A673 (cell line): ENCODE measurements around the gene DDX51. TPM values are rescaled to one million over a fixed set of nuclear protein-coding genes. Genes with fewer than 3 reads are reported as not detected.

ENCODE experiments used
- BruUV-seq: library from RNA; stranded (reverse); fragments of 400-500 nt; replicated peaks from 2 replicates; lab custom pipeline; 2021; lab: Mats Ljungman, UMichigan
- CTCF ChIA-PET: fragments of 300-600 bp; sonication (Branson Sonifier 250); formaldehyde crosslinking; loops from one replicate; lab custom pipeline; 2022; ENCODE audit warnings: antibody characterized with exemption; lab: Charles Lee
- POLR2A ChIA-PET: fragments of 300-600 bp; sonication (Branson Sonifier 250); formaldehyde crosslinking; loops from one replicate; lab custom pipeline; 2022; ENCODE audit warnings: antibody characterized with exemption; ENCODE audit not compliant: low non-redundant PET; lab: Charles Lee
- DNase-seq: peaks from one replicate; pipeline ENCODE4 v3.0.0-alpha.2; 2015; ENCODE audit warnings: low spot score
- H3K27ac ChIP-seq: fragments of 200-600 bp; sonication (generic); 2 replicates; pipeline ENCODE4 v1.5.1; 2016; ENCODE audit warnings: mixed run types, low read depth, mild to moderate bottlenecking, mixed read lengths, antibody characterized with exemption, low read length; ENCODE audit not compliant: poor library complexity, severe bottlenecking
- H3K27me3 ChIP-seq: fragments of 200-600 bp; sonication (generic); replicated peaks from 2 replicates; pipeline ENCODE4 v1.6.1; 2017; ENCODE audit warnings: mixed run types, low read depth, mild to moderate bottlenecking, mixed read lengths, antibody characterized with exemption, low read length; ENCODE audit not compliant: insufficient read depth, poor library complexity
- H3K36me3 ChIP-seq: fragments of 200-600 bp; sonication (generic); 2 replicates; pipeline ENCODE4 v1.6.1; 2016; ENCODE audit warnings: mixed run types, mild to moderate bottlenecking, mixed read lengths, antibody characterized with exemption, low read length; ENCODE audit not compliant: insufficient read depth, poor library complexity, severe bottlenecking
- H3K4me1 ChIP-seq: fragments of 200-600 bp; sonication (generic); 2 replicates; pipeline ENCODE4 v1.6.1; 2017; ENCODE audit warnings: mixed run types, mild to moderate bottlenecking, mixed read lengths, antibody characterized with exemption, low read length; ENCODE audit not compliant: insufficient read depth, poor library complexity, severe bottlenecking
- H3K4me3 ChIP-seq: fragments of 200-600 bp; sonication (generic); 2 replicates; pipeline ENCODE4 v1.5.1; 2016; ENCODE audit warnings: low read depth, mixed run types, mild to moderate bottlenecking, mixed read lengths, low read length; ENCODE audit not compliant: poor library complexity, severe bottlenecking
- H3K9me3 ChIP-seq: fragments of 200-600 bp; sonication (generic); 2 replicates; pipeline ENCODE4 v1.6.1; 2016; ENCODE audit warnings: mixed run types, low read depth, mild to moderate bottlenecking, mixed read lengths, antibody characterized with exemption, low read length; ENCODE audit not compliant: poor library complexity, severe bottlenecking
- CTCF ChIP-seq: fragments of 300-800, 200-600 bp; sonication (generic); conservative IDR thresholded peaks from 2 replicates; pipeline ENCODE4 v1.5.1; 2017; ENCODE audit warnings: low read depth, mild to moderate bottlenecking, antibody characterized with exemption, low read length, moderate library complexity, mixed read lengths
- EZH2 ChIP-seq: fragments of 200-600 bp; sonication (generic); IDR thresholded peaks from 2 replicates; pipeline ENCODE4 v1.6.1; 2017; ENCODE audit warnings: borderline replicate concordance, low read depth, mild to moderate bottlenecking, mixed read lengths, antibody characterized with exemption, low read length; ENCODE audit not compliant: poor library complexity, severe bottlenecking
- intact Hi-C: fragments of 100-400 bp; cut with micrococcal nuclease; formaldehyde crosslinking; loops from one replicate; pipeline ENCODE4 v1.10.0; 2022; ENCODE audit not compliant: unreplicated experiment
- total RNA-seq: library from RNA; stranded (reverse); gene quantifications from 2 replicates; pipeline ENCODE4 v1.2.3, GENCODE V29; 2021

The DDX51 gene
- total RNA-seq, 1 experiment from 2014 or later = 38.9 TPM

- TF ChIP-seq EZH2 (no peak), CTCF (no peak)
- ChIA-PET POLR2A (no interaction called here), CTCF (no interaction called here)
- no TSS peak for BruUV-seq
- H3K9me3 ChIP-seq = no peaks in the 10 kb centered on the region
- no peaks in the 10 kb centered on the region for H3K4me1 ChIP-seq
- intact Hi-C loops = no loop called here
- peaks cover 15% of the 10 kb centered on the region for H3K36me3 ChIP-seq
- H3K27ac ChIP-seq = no peak overlapping the region
- H3K27me3 ChIP-seq = no peaks in the 10 kb centered on the region
- no peak for DNase-seq
- H3K4me3 ChIP-seq = no peak overlapping the region
These were observed 8.8 kb upstream of the DDX51 start for GRCh38 chr12:132152953-132153352.

GRCh38 chr12:132152411-132152821, 8.3 kb upstream of the DDX51 start:
- intact Hi-C loops = no loop called here

GRCh38 chr12:132151766-132152410, 7.8 kb upstream of the DDX51 start:
- no peak overlapping the region for H3K4me3 ChIP-seq
- no peak overlapping the region for H3K27ac ChIP-seq
- ChIA-PET POLR2A (no interaction called here), CTCF (no interaction called here)
- intact Hi-C loops = no loop called here
- H3K36me3 ChIP-seq = peaks cover 13% of the 10 kb centered on the region
- H3K27me3 ChIP-seq = no peaks in the 10 kb centered on the region
- DNase-seq = no peak
- TSS peak; percentile 14 for BruUV-seq
- H3K9me3 ChIP-seq = no peaks in the 10 kb centered on the region
- no peaks in the 10 kb centered on the region for H3K4me1 ChIP-seq
- TF ChIP-seq CTCF = no peak
- no peak for TF ChIP-seq EZH2

More at GRCh38 chr12:132152411-132152821, 8.3 kb upstream of the DDX51 start:
- Histone ChIP-seq H3K4me3 (no peak overlapping the region), H3K36me3 (peaks cover 16% of the 10 kb centered on the region), H3K27ac (no peak overlapping the region), H3K9me3 (no peaks in the 10 kb centered on the region), H3K4me1 (no peaks in the 10 kb centered on the region), H3K27me3 (no peaks in the 10 kb centered on the region)
- TF ChIP-seq CTCF = no peak
- TF ChIP-seq EZH2 = no peak
- ChIA-PET POLR2A (no interaction called here), CTCF (no interaction called here)
- no TSS peak for BruUV-seq
- DNase-seq = no peak
